ENCODE data around the gene RFX2.
A peak's percentile ranks its signal among the peaks of the same experiment; 100 is the strongest.

The RFX2 gene

GRCh38 chr19:5950741-5951140 lies 159.6 kb downstream of the RFX2 start:
- no peak overlapping the region for H3K27ac ChIP-seq
- H3K4me1 ChIP-seq: peaks cover 11 to 56% (median 46%) of the 10 kb centered on the region in 4 donors
- H3K27me3 ChIP-seq: no peaks in the 10 kb centered on the region
- no peak for DNase-seq
- TF ChIP-seq, protein P1, sequence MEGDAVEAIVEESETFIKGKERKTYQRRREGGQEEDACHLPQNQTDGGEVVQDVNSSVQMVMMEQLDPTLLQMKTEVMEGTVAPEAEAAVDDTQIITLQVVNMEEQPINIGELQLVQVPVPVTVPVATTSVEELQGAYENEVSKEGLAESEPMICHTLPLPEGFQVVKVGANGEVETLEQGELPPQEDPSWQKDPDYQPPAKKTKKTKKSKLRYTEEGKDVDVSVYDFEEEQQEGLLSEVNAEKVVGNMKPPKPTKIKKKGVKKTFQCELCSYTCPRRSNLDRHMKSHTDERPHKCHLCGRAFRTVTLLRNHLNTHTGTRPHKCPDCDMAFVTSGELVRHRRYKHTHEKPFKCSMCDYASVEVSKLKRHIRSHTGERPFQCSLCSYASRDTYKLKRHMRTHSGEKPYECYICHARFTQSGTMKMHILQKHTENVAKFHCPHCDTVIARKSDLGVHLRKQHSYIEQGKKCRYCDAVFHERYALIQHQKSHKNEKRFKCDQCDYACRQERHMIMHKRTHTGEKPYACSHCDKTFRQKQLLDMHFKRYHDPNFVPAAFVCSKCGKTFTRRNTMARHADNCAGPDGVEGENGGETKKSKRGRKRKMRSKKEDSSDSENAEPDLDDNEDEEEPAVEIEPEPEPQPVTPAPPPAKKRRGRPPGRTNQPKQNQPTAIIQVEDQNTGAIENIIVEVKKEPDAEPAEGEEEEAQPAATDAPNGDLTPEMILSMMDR (IDR thresholded peaks at IDR 0.05): no peak
- peaks cover 0 to 10% (median 0%) of the 10 kb centered on the region in 3 donors for H3K36me3 ChIP-seq
- H3K4me3 ChIP-seq: no peak overlapping the region
- no peaks in the 10 kb centered on the region for H3K9me3 ChIP-seq
- intact Hi-C loops (cut with DNase I; ENCODE audit: low total_unique reads): no loop called here

DNA sequence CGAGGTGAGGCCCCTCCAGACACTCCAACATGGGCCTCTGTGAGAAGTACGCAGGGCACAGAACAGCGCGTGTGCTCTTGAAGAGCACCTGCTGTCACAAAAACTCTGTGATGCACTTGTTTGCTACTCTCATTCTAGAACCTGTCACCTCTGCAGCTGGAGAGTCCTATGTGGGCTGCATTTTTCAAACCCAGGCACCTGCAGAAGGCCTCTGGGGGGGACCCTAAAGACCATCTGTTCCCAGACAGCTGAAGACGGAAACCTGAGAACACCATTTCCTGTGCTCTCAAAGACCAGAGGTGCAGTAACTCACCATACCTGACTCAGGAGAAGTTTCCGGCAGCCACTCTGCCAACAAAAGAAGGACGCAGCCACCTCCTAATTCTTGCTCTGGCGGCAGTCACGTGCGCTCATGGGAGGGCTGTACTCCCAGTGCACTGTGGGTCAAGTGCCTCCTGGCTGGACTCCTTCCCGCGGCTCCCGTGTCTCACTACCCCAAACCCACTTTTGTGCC lies 160.5 kb downstream of the RFX2 start:
- TF ChIP-seq, protein P1 (IDR thresholded peaks at IDR 0.05): no peak
- no peak for DNase-seq

GRCh38 chr19:5948752-5949564 lies 161.3 kb downstream of the RFX2 start:
- intact Hi-C loops (cut with DNase I; ENCODE audit: low total_unique reads): no loop called here
- peaks cover 4 to 42% (median 28%) of the 10 kb centered on the region in 4 donors for H3K4me1 ChIP-seq
- TF ChIP-seq, protein P1 (IDR thresholded peaks at IDR 0.05): no peak
- no peak overlapping the region for H3K4me3 ChIP-seq
- H3K36me3 ChIP-seq: peaks cover 0 to 10% (median 0%) of the 10 kb centered on the region in 3 donors
- no peak for DNase-seq
- H3K27ac ChIP-seq: no peak overlapping the region
- H3K27me3 ChIP-seq: no peaks in the 10 kb centered on the region
- H3K9me3 ChIP-seq: no peaks in the 10 kb centered on the region

More for the DNA sequence above, 160.5 kb downstream of the RFX2 start:
- H3K27me3 ChIP-seq: no peaks in the 10 kb centered on the region
- H3K9me3 ChIP-seq: no peaks in the 10 kb centered on the region
- H3K36me3 ChIP-seq: peaks cover 0 to 10% (median 0%) of the 10 kb centered on the region in 3 donors
- no peak overlapping the region for H3K4me3 ChIP-seq
- intact Hi-C loops (cut with DNase I; ENCODE audit: low total_unique reads): no loop called here
- H3K4me1 ChIP-seq: peaks cover 11 to 51% (median 37%) of the 10 kb centered on the region in 4 donors
- H3K27ac ChIP-seq: no peak overlapping the region

GRCh38 chr19:5947435-5947834 lies 162.9 kb downstream of the RFX2 start:
- TF ChIP-seq, protein P1 (IDR thresholded peaks at IDR 0.05): no peak
- Histone ChIP-seq H3K27ac (no peak overlapping the region), H3K4me3 (no peak overlapping the region), H3K27me3 (no peaks in the 10 kb centered on the region), H3K36me3 (peaks cover 0 to 10% (median 0%) of the 10 kb centered on the region in 3 donors), H3K4me1 (peaks cover 0 to 31% (median 14%) of the 10 kb centered on the region in 4 donors), H3K9me3 (no peaks in the 10 kb centered on the region)
- peak; percentile 66 to 82 for DNase-seq
- intact Hi-C loops (cut with DNase I; ENCODE audit: low total_unique reads): no loop called here

DNA sequence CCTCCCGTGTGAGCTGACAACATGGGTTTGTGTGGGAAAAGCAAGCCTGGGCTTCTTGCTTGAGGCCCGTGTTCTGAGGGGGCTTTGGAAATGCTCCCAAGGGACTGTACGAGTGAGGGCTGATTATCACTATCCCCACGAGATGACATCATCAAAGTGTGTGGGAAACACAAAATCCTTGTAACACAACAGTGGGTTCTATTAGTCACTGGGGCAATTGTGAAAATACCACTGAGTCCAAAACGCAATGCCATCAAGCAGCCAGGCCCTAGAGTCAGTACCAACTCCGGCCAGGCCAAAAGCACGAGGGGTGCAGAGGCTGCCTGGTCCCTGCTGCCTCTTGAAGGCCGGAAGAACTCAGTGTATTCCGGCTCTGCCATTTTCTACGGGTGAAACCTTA lies 166.7 kb downstream of the RFX2 start:
- peaks cover 0 to 13% (median 0%) of the 10 kb centered on the region in 4 donors for H3K4me1 ChIP-seq
- H3K4me3 ChIP-seq: no peak overlapping the region
- H3K27ac ChIP-seq: no peak overlapping the region
- intact Hi-C loops (cut with DNase I; ENCODE audit: low total_unique reads): no loop called here
- no peak for DNase-seq
- TF ChIP-seq, protein P1 (IDR thresholded peaks at IDR 0.05): no peak
- H3K36me3 ChIP-seq: peaks cover 18 to 31% (median 23%) of the 10 kb centered on the region in 3 donors
- H3K9me3 ChIP-seq: no peaks in the 10 kb centered on the region
- no peaks in the 10 kb centered on the region for H3K27me3 ChIP-seq

Data from tibial artery (tissue), 4 donors.